ENCODE results near the gene ATP5F1E. TPM values are rescaled to one million over a fixed set of nuclear protein-coding genes. Genes with fewer than 3 reads are reported as not detected.

Gene ATP5F1E
- total RNA-seq, 4 donors from 2014 or later, result 11.6 to 35.5 (median 26.0) TPM

DNA sequence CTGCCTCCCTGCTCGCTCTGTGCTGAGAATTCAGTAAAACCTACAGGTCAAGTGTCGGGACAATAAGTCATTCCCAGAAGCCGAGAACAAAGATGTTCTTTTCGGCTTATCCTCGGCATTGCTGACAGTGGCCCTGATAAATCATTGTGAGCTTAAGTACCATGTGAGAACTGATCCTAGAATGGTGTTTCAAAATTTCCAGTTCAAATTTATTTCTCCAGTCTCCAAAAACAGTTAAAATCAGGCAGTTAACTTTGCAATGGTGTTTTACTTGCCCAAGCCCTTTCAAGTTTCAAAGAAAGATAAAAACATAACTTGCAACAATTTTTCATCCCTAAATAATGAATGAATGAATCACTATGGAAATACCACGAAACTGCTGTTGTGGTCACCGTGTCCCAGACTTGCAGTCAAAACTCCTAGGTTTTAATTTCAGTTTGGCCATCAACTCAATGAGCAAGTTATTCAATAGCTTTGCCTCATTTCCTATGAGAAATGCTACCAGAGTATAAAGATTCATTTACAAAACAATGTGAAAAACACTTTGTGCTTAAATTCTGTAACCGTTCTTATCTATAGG, 4.3 kb downstream of the ATP5F1E start:
- no peak overlapping the region for H3K27ac ChIP-seq
- H3K36me3 ChIP-seq, result peaks cover 0 to 76% (median 26%) of the 10 kb centered on the region in 3 donors
- peaks cover 20 to 55% (median 30%) of the 10 kb centered on the region in 3 donors for H3K4me1 ChIP-seq
- intact Hi-C loops (cut with DNase I), result no loop called here
- 78% methylated on average over 8 of the region's 8 CpGs for WGBS, 2 donors
- H3K4me3 ChIP-seq, result no peak overlapping the region
- H3K27me3 ChIP-seq, result no peaks in the 10 kb centered on the region
- DNase-seq, result no peak
- no peak for TF ChIP-seq POLR2A (IDR thresholded peaks at IDR 0.05)
- TF ChIP-seq, protein P1, sequence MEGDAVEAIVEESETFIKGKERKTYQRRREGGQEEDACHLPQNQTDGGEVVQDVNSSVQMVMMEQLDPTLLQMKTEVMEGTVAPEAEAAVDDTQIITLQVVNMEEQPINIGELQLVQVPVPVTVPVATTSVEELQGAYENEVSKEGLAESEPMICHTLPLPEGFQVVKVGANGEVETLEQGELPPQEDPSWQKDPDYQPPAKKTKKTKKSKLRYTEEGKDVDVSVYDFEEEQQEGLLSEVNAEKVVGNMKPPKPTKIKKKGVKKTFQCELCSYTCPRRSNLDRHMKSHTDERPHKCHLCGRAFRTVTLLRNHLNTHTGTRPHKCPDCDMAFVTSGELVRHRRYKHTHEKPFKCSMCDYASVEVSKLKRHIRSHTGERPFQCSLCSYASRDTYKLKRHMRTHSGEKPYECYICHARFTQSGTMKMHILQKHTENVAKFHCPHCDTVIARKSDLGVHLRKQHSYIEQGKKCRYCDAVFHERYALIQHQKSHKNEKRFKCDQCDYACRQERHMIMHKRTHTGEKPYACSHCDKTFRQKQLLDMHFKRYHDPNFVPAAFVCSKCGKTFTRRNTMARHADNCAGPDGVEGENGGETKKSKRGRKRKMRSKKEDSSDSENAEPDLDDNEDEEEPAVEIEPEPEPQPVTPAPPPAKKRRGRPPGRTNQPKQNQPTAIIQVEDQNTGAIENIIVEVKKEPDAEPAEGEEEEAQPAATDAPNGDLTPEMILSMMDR (IDR thresholded peaks at IDR 0.05), result no peak
- no peaks in the 10 kb centered on the region for H3K9me3 ChIP-seq

- 66 to 76% methylated on average over 3 of the region's 5 CpGs for WGBS, 2 donors
These were observed 5.0 kb downstream of the ATP5F1E start for GRCh38 chr20:59026904-59027740.

DNA sequence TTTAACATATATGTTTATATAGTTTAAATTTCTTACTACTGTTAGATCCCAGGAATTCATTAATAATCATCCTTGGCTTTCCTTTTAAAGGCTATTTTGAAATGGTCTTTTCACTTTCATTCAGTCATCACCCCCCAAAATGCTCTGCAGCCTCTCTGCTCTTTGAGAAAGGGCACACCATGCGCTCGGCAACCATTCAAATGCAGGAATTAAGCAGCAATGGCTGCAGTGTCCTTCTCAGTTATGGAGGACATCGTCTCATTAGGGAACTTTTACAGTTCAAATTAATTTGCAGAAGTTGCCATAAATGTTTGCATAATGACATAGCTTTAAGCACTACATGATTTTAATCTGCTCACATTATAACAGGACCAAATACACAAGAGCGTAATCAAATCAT, 6.6 kb downstream of the ATP5F1E start:
- Histone ChIP-seq H3K4me1 (peaks cover 13 to 44% (median 22%) of the 10 kb centered on the region in 3 donors), H3K36me3 (peaks cover 0 to 91% (median 26%) of the 10 kb centered on the region in 3 donors), H3K27ac (no peak overlapping the region), H3K9me3 (no peaks in the 10 kb centered on the region), H3K4me3 (no peak overlapping the region), H3K27me3 (no peaks in the 10 kb centered on the region)
- DNase-seq, result no peak
- 88 to 92% methylated on average over 4 of the region's 4 CpGs for WGBS, 2 donors
- intact Hi-C loops (cut with DNase I), result no loop called here
- no peak for TF ChIP-seq POLR2A (IDR thresholded peaks at IDR 0.05)
- TF ChIP-seq, protein P1 (IDR thresholded peaks at IDR 0.05), result no peak

More at GRCh38 chr20:59026904-59027740, 5.0 kb downstream of the ATP5F1E start:
- H3K9me3 ChIP-seq, result no peaks in the 10 kb centered on the region
- no peak for DNase-seq
- peaks cover 20 to 52% (median 30%) of the 10 kb centered on the region in 3 donors for H3K4me1 ChIP-seq
- peaks cover 0 to 83% (median 26%) of the 10 kb centered on the region in 3 donors for H3K36me3 ChIP-seq
- no peak overlapping the region for H3K4me3 ChIP-seq
- no peaks in the 10 kb centered on the region for H3K27me3 ChIP-seq
- intact Hi-C loops (cut with DNase I), result no loop called here
- no peak for TF ChIP-seq POLR2A (IDR thresholded peaks at IDR 0.05)
- TF ChIP-seq, protein P1 (IDR thresholded peaks at IDR 0.05), result no peak
- no peak overlapping the region for H3K27ac ChIP-seq

DNA sequence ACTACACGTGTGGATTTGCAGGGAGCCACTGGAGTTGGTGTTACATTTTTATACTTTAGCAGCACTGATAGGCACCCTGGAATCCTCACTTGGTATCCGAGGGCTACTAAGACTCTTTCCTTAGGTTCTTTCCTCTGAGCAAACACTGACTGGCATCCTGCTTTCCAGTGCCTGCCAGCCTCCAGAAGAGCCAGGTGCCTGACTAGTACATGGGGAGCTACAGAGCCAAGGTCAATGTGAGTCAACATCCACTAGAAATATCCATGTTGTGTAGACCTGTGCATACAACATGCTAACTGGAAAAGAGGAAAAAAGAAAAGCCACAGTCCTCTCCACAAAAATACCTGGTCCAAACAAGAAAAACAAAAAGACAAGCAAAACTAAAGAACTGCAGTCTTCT, 7.0 kb downstream of the ATP5F1E start:
- no peak overlapping the region for H3K4me3 ChIP-seq
- no peaks in the 10 kb centered on the region for H3K9me3 ChIP-seq
- TF ChIP-seq, protein P1 (IDR thresholded peaks at IDR 0.05), result no peak
- no peak for TF ChIP-seq POLR2A (IDR thresholded peaks at IDR 0.05)
- no peak overlapping the region for H3K27ac ChIP-seq
- intact Hi-C loops (cut with DNase I), result no loop called here
- H3K27me3 ChIP-seq, result no peaks in the 10 kb centered on the region
- DNase-seq, result no peak
- 64 to 89% methylated on average over 2 of the region's 2 CpGs for WGBS, 2 donors
- peaks cover 0 to 87% (median 26%) of the 10 kb centered on the region in 3 donors for H3K36me3 ChIP-seq
- H3K4me1 ChIP-seq, result peaks cover 12 to 41% (median 19%) of the 10 kb centered on the region in 3 donors

- 96 to 98% methylated on average over 14 to 16 of the region's 24 CpGs for WGBS, 2 donors
- H3K27me3 ChIP-seq, result no peaks in the 10 kb centered on the region
These were observed 8.0 kb downstream of the ATP5F1E start for GRCh38 chr20:59024111-59024530.

More at GRCh38 chr20:59024111-59024530, 8.0 kb downstream of the ATP5F1E start:
- Histone ChIP-seq H3K4me1 (peaks cover 2 to 32% (median 10%) of the 10 kb centered on the region in 3 donors), H3K4me3 (no peak overlapping the region), H3K9me3 (no peaks in the 10 kb centered on the region), H3K36me3 (peaks cover 0 to 78% (median 24%) of the 10 kb centered on the region in 3 donors), H3K27ac (no peak overlapping the region)
- DNase-seq, result no peak
- TF ChIP-seq POLR2A (IDR thresholded peaks at IDR 0.05), result no peak
- TF ChIP-seq, protein P1 (IDR thresholded peaks at IDR 0.05), result no peak
- intact Hi-C loops (cut with DNase I), result no loop called here

Data from esophagus squamous epithelium (tissue), 5 donors.